ENCODE results near the gene OR14A2.

Gene OR14A2

DNA sequence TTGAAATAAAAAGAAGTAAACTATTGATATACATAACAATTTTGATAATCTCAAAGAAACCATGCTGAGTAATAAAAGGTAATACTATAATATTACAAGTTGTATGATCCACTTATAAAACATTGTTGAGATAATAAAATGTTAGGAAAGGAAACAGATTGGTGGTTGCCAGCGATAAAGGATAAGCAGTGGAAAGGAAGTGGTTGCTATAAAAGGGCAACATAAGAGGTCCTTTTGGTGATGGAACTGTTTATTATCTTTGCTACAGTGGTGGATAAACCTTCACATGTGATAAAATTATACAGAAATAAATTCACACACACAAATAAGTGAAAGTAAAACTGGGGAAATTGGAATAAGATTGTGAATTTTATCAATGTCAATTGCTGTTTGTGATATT lies 46.6 kb downstream of the OR14A2 start:
- Mint-ChIP-seq H3K27ac (no peak overlapping the region), H3K4me1 (ENCODE audit: low read depth) (no peaks in the 10 kb centered on the region), H3K4me3 (no peak overlapping the region)

DNA sequence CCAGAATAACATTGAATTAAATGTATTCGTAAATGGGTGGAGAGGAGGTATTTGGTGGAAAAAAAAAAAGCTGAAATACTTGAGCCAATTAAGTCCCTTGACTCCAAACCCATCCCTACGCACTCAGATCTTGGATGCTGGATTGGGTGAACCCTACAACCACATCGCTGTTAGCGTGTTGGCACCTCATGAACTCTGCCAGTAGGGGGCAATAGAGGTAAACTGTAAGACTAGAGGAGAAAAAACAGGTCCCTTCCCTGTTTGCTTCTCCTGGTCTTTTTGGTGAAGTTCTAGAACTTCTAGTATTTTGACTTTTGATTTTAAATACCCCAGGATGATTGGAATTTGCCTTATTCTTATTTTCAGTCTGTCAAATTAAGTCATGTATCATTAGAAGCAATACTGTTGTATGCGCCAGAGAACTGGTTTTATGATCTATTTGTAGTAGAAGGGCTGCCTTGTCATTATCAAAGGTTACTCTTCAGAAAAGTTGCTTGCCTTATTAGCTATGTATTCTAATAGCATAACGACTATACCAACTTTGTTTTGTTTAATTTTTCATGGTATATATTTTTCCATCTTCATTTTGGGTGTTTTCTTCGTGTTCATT lies 66.5 kb downstream of the OR14A2 start:
- Mint-ChIP-seq H3K4me3 (no peak overlapping the region), H3K27ac (no peak overlapping the region), H3K27me3 (peaks cover 6% of the 10 kb centered on the region), H3K9me3 (no peaks in the 10 kb centered on the region), H3K36me3 (ENCODE audit: low read depth) (no peaks in the 10 kb centered on the region), H3K4me1 (ENCODE audit: low read depth) (no peaks in the 10 kb centered on the region)

More for the DNA sequence above, 46.6 kb downstream of the OR14A2 start:
- H3K27me3 Mint-ChIP-seq: peaks cover 5% of the 10 kb centered on the region
- H3K9me3 Mint-ChIP-seq: peaks cover 5% of the 10 kb centered on the region
- H3K36me3 Mint-ChIP-seq (ENCODE audit: low read depth): no peaks in the 10 kb centered on the region

DNA sequence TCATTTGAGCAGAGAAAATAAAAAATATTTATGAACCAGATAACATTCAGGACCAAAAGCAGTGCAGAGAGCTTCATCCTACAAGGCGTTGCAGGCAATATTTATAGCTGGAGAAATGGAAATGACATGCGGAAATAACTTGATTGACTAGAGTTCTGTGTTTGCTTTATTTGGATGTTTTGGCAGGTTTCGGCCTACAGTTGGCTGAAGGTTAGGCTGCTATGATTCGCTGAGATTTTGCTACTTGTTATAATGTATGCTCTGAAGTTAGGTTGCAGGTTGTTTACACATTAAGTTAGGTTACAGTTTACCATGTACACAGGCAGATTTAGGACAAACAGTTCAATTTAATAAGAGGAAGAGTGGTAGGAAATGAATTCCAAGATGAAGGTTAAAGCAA lies 67.8 kb downstream of the OR14A2 start:
- Mint-ChIP-seq H3K9me3 (no peaks in the 10 kb centered on the region), H3K4me1 (ENCODE audit: low read depth) (no peaks in the 10 kb centered on the region), H3K4me3 (no peak overlapping the region), H3K27me3 (no peaks in the 10 kb centered on the region), H3K27ac (no peak overlapping the region), H3K36me3 (ENCODE audit: low read depth) (no peaks in the 10 kb centered on the region)

DNA sequence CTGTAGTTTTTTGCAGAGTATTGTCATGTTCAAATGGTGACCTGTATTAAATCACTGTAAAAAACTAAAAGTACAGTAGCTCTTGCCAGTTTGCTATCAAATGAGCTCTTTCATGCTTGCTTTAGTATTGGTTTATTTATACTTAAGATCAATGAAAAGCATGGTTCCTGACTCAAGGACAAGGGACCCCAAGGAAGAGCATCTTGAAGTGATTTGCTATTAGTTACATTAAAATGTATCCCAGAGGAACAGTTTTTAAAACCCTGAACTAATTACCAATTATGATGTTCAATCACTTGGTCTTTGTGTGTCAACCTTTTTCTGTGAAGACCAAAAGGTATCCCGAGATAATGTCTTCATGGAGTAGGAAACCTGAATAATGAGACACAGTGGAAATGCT lies 68.3 kb downstream of the OR14A2 start, which contains the start of gene OR13G1:
TSS of gene OR13G1 (minus strand) at position 101 of the 400 bp plus-strand sequence. CDS start 6,698 bp downstream, outside the sequence.
- H3K4me1 Mint-ChIP-seq (ENCODE audit: low read depth): no peaks in the 10 kb centered on the region
- no peaks in the 10 kb centered on the region for H3K9me3 Mint-ChIP-seq
- H3K4me3 Mint-ChIP-seq: no peak within 1 kb of the TSS
- no peak within 1 kb of the TSS for H3K27ac Mint-ChIP-seq
- no peaks in the 10 kb centered on the region for H3K27me3 Mint-ChIP-seq
- no peaks in the 10 kb centered on the region for H3K36me3 Mint-ChIP-seq (ENCODE audit: low read depth)

All from stimulated activated naive CD8-positive, alpha-beta T cell treated with anti-CD3 and anti-CD28 coated beads, Interleukin-15, Interleukin-2, amounts not matched to agents 100 ng/mL and 50 ng/mL, for 24 hours (primary cell).